ENCODE results near the gene APC. TPM values are rescaled to one million over a fixed set of nuclear protein-coding genes. Genes with fewer than 3 reads are reported as not detected.

The APC gene
- total and polyA plus RNA-seq, 12 donors = 3.1 to 47.6 (median 36.6) TPM

DNA sequence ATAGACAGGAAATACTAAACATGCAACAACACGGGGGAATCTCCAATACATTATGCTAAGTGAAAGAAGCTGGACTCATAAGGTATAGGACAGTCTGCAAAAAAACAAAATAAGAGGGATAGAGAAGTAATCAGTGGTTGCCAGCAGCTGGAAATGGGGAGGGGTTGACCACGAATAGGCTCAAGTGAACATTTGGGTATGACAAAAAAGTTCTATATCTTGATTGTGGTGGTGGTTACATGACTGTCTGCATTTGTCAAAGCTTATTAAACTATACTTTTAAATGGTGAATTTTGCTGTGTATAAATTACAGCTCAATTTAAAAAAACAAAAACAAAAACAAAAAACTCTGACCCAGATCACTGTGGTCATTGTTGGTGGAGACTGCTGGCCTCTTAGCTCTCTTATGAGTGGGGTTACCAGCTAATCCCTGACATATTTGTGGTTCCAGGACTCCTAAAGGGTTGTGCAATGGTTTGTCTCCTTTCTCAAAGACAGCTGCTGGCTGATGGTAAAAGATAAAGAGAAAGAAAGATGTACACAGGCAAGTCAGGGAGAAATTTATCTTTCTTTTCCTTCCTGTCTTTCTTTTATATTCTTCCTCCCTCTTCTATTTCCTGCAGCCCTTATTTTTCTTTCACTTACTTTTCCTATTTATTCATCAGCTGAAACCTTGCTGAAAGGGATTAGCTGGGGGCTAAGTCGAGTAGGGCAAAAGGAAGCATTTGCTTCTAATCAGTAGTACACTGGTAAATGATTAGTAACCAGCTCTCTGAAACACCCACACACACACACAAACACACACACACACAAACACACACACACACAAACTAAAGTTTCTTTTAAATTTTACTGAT is 42.6 kb upstream of the APC start:
- TF ChIP-seq, protein P1, sequence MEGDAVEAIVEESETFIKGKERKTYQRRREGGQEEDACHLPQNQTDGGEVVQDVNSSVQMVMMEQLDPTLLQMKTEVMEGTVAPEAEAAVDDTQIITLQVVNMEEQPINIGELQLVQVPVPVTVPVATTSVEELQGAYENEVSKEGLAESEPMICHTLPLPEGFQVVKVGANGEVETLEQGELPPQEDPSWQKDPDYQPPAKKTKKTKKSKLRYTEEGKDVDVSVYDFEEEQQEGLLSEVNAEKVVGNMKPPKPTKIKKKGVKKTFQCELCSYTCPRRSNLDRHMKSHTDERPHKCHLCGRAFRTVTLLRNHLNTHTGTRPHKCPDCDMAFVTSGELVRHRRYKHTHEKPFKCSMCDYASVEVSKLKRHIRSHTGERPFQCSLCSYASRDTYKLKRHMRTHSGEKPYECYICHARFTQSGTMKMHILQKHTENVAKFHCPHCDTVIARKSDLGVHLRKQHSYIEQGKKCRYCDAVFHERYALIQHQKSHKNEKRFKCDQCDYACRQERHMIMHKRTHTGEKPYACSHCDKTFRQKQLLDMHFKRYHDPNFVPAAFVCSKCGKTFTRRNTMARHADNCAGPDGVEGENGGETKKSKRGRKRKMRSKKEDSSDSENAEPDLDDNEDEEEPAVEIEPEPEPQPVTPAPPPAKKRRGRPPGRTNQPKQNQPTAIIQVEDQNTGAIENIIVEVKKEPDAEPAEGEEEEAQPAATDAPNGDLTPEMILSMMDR (IDR thresholded peaks at IDR 0.05) = no peak
- no peaks in the 10 kb centered on the region for H3K9me3 ChIP-seq
- H3K27me3 ChIP-seq = no peaks in the 10 kb centered on the region
- DNase-seq (no peak), ATAC-seq (no peak)
- H3K4me3 ChIP-seq = no peak overlapping the region
- H3K4me1 ChIP-seq = no peaks in the 10 kb centered on the region
- H3K36me3 ChIP-seq = no peaks in the 10 kb centered on the region
- intact Hi-C loops (cut with DNase I) = loop anchor here in 4 of 10 donors (5.0 to 10.0 kb wide), 2 partner anchors 60 to 62 kb away; no protein-coding TSS in a partner anchor
- WGBS, 2 donors = 67 to 69% methylated on average over 3 of the region's 3 CpGs
- no peak overlapping the region for H3K27ac ChIP-seq

DNA sequence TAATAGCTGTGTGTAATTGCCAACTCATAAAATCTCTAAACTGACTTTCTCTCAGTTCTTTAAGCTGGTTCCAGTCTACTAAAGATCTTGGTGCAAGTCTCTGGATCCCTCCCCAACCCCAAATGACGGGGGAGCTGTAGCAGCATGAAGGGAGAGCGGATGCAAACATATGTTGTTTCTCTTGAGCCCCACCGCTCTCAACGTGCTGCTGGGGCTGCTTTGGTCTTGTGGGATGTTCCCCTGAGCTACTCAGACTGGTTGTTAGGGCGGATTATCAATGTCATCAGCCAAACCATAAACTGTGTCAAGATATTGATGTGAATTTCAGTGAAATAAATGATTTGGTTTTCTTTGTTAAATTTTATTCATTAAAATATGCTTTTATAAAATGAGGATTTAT is 40.9 kb upstream of the APC start:
- no peaks in the 10 kb centered on the region for H3K36me3 ChIP-seq
- no peaks in the 10 kb centered on the region for H3K4me1 ChIP-seq
- no peaks in the 10 kb centered on the region for H3K9me3 ChIP-seq
- no peak for ATAC-seq
- H3K27ac ChIP-seq = no peak overlapping the region
- TF ChIP-seq, protein P1 (IDR thresholded peaks at IDR 0.05) = no peak
- intact Hi-C loops (cut with DNase I) = loop anchor here in 1 of 10 donors (10.0 kb wide), 1 partner anchor 58 kb away; no protein-coding TSS in a partner anchor
- no peak overlapping the region for H3K4me3 ChIP-seq
- no peak for DNase-seq
- 74 to 78% methylated on average over 5 of the region's 5 CpGs for WGBS, 2 donors
- no peaks in the 10 kb centered on the region for H3K27me3 ChIP-seq

DNA sequence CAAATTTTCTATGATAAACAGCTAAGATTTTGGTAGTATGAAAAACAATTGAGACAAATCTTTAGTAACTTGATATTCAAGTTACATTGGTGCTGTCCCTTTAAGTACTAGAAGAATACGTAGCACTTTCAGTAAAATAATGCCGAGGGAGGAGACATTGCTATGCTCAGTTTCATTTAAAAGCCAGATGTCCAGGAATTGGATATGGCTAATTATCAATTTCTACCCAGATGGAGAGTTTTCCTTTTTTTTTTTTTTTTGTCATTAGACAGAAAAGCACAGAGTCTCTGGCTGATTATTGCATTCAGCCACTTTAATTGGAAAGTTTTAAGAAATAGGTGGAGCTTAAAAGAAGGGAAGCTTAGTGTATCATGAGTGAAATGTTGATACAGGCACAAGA is 40.4 kb upstream of the APC start:
- intact Hi-C loops (cut with DNase I) = loop anchor here in 1 of 10 donors (10.0 kb wide), 1 partner anchor 57 kb away; no protein-coding TSS in a partner anchor
- H3K4me3 ChIP-seq = peak overlapping the region in 4 of 10 donors; percentile 7 to 20 (median 16)
- H3K4me1 ChIP-seq = no peaks in the 10 kb centered on the region
- ATAC-seq (no peak), DNase-seq (no peak)
- 32 to 46% methylated on average over 2 of the region's 2 CpGs for WGBS, 2 donors
- H3K9me3 ChIP-seq = no peaks in the 10 kb centered on the region
- H3K36me3 ChIP-seq = no peaks in the 10 kb centered on the region
- H3K27ac ChIP-seq = no peak overlapping the region
- TF ChIP-seq, protein P1 (IDR thresholded peaks at IDR 0.05) = no peak
- H3K27me3 ChIP-seq = no peaks in the 10 kb centered on the region

DNA sequence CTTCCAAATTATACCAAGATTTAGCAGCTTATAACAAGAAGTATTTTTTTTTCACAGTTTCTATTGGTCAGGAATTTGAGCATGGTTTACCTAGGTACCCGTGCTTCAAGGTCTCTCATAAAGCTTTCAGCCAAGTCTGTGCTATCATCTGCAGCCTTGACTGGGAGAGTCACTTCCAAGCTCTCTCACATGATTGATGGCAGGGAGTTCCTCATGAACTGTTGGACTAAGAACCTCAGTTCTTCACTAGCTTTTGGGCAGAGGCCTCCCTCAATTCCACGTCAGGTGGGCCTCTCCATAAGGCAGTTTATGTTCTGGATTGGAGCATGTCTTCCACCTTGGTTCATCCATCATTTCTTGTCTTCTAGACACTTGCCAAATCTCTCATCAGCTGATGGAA is 39.9 kb upstream of the APC start:
- DNase-seq = no peak
- Histone ChIP-seq H3K4me3 (no peak overlapping the region), H3K27ac (no peak overlapping the region), H3K4me1 (no peaks in the 10 kb centered on the region), H3K27me3 (no peaks in the 10 kb centered on the region), H3K36me3 (no peaks in the 10 kb centered on the region), H3K9me3 (no peaks in the 10 kb centered on the region)
- TF ChIP-seq, protein P1 (IDR thresholded peaks at IDR 0.05) = no peak
- intact Hi-C loops (cut with DNase I) = loop anchor here in 1 of 10 donors (10.0 kb wide), 1 partner anchor 57 kb away; no protein-coding TSS in a partner anchor
- 78 to 80% methylated on average over 2 of the region's 2 CpGs for WGBS, 2 donors
- ATAC-seq = no peak

Measured in heart right ventricle (tissue), 16 donors.